ENCODE results near the gene ACSL3. TPM values are rescaled to one million over a fixed set of nuclear protein-coding genes. Genes with fewer than 3 reads are reported as not detected.

The ACSL3 gene
- total RNA-seq: 10 to 100 TPM; 48.5 to 52.8 TPM

- peak within 1 kb of the TSS; percentile 71 for H3K4me3 Mint-ChIP-seq
- H3K4me1 Mint-ChIP-seq (ENCODE audit: low read depth in 2 of 2): peaks cover 3 to 9% of the 10 kb centered on the region in 2 donors
- peak within 1 kb of the TSS; percentile 29 to 67 for H3K27ac Mint-ChIP-seq
- peak; percentile 96 for DNase-seq (ENCODE audit: low spot score)
- H3K9me3 Mint-ChIP-seq: no peaks in the 10 kb centered on the region
- peaks cover 5 to 9% of the 10 kb centered on the region in 2 donors for H3K27me3 Mint-ChIP-seq
- peak; percentile 99 for ATAC-seq
- H3K36me3 Mint-ChIP-seq: no peaks in the 10 kb centered on the region
Observed at GRCh38 chr2:222860740-222861410, at the start of gene ACSL3. Gene ACSL3 (plus strand): TSS chr2:222861036. CDS start chr2:222908773, 47,737 bp downstream.

GRCh38 chr2:222811828-222812227 is 49.0 kb upstream of the ACSL3 start:
- DNase-seq (ENCODE audit: low spot score) (no peak), ATAC-seq (no peak)
- Mint-ChIP-seq H3K9me3 (no peaks in the 10 kb centered on the region), H3K4me3 (no peak overlapping the region), H3K27me3 (peaks cover 0 to 2% of the 10 kb centered on the region in 2 donors), H3K36me3 (no peaks in the 10 kb centered on the region), H3K4me1 (ENCODE audit: low read depth in 2 of 2) (no peaks in the 10 kb centered on the region), H3K27ac (no peak overlapping the region)

- H3K4me3 Mint-ChIP-seq: no peak overlapping the region
- no peaks in the 10 kb centered on the region for H3K9me3 Mint-ChIP-seq
- H3K36me3 Mint-ChIP-seq: no peaks in the 10 kb centered on the region
- no peaks in the 10 kb centered on the region for H3K27me3 Mint-ChIP-seq
- H3K4me1 Mint-ChIP-seq (ENCODE audit: low read depth in 2 of 2): no peaks in the 10 kb centered on the region
- ATAC-seq: peak; percentile 67 to 88
- no peak for DNase-seq (ENCODE audit: low spot score)
- H3K27ac Mint-ChIP-seq: no peak overlapping the region
Observed at GRCh38 chr2:222813177-222813843, 47.5 kb upstream of the ACSL3 start.

- ATAC-seq (no peak), DNase-seq (ENCODE audit: low spot score) (no peak)
- Mint-ChIP-seq H3K4me3 (no peak overlapping the region), H3K9me3 (no peaks in the 10 kb centered on the region), H3K36me3 (no peaks in the 10 kb centered on the region), H3K27me3 (peaks cover 16 to 21% of the 10 kb centered on the region in 2 donors), H3K27ac (no peak overlapping the region), H3K4me1 (ENCODE audit: low read depth in 2 of 2) (no peaks in the 10 kb centered on the region)
Observed at GRCh38 chr2:222819722-222820333, 41.0 kb upstream of the ACSL3 start.

- ATAC-seq: no peak
- Mint-ChIP-seq H3K9me3 (no peaks in the 10 kb centered on the region), H3K4me1 (ENCODE audit: low read depth in 2 of 2) (no peaks in the 10 kb centered on the region), H3K27me3 (peaks cover 16 to 28% of the 10 kb centered on the region in 2 donors), H3K36me3 (no peaks in the 10 kb centered on the region), H3K4me3 (no peak overlapping the region), H3K27ac (no peak overlapping the region)
- no peak for DNase-seq (ENCODE audit: low spot score)
Observed at GRCh38 chr2:222823183-222823930, 37.5 kb upstream of the ACSL3 start.

- Mint-ChIP-seq H3K27me3 (peaks cover 10 to 24% of the 10 kb centered on the region in 2 donors), H3K4me3 (no peak overlapping the region), H3K4me1 (ENCODE audit: low read depth in 2 of 2) (no peaks in the 10 kb centered on the region), H3K9me3 (no peaks in the 10 kb centered on the region), H3K36me3 (no peaks in the 10 kb centered on the region), H3K27ac (no peak overlapping the region)
- no peak for ATAC-seq
- no peak for DNase-seq (ENCODE audit: low spot score)
Observed at GRCh38 chr2:222825031-222825430, 35.8 kb upstream of the ACSL3 start.

- no peak for ATAC-seq
- Mint-ChIP-seq H3K4me3 (no peak overlapping the region), H3K36me3 (no peaks in the 10 kb centered on the region), H3K27me3 (peaks cover 10 to 26% of the 10 kb centered on the region in 2 donors), H3K27ac (no peak overlapping the region), H3K9me3 (no peaks in the 10 kb centered on the region), H3K4me1 (ENCODE audit: low read depth in 2 of 2) (no peaks in the 10 kb centered on the region)
- DNase-seq (ENCODE audit: low spot score): no peak
Observed at GRCh38 chr2:222827417-222827816, 33.4 kb upstream of the ACSL3 start.

- no peak overlapping the region for H3K4me3 Mint-ChIP-seq
- DNase-seq (ENCODE audit: low spot score) (no peak), ATAC-seq (no peak)
- H3K27ac Mint-ChIP-seq: no peak overlapping the region
- H3K36me3 Mint-ChIP-seq: no peaks in the 10 kb centered on the region
- no peaks in the 10 kb centered on the region for H3K4me1 Mint-ChIP-seq (ENCODE audit: low read depth in 2 of 2)
- no peaks in the 10 kb centered on the region for H3K9me3 Mint-ChIP-seq
- peaks cover 5 to 26% of the 10 kb centered on the region in 2 donors for H3K27me3 Mint-ChIP-seq
Observed at GRCh38 chr2:222828572-222828971, 32.3 kb upstream of the ACSL3 start.

- Mint-ChIP-seq H3K36me3 (no peaks in the 10 kb centered on the region), H3K27me3 (peaks cover 10 to 15% of the 10 kb centered on the region in 2 donors), H3K9me3 (no peaks in the 10 kb centered on the region), H3K4me1 (ENCODE audit: low read depth in 2 of 2) (no peaks in the 10 kb centered on the region), H3K27ac (no peak overlapping the region), H3K4me3 (no peak overlapping the region)
- ATAC-seq (no peak), DNase-seq (ENCODE audit: low spot score) (no peak)
Observed at GRCh38 chr2:222830164-222830563, 30.7 kb upstream of the ACSL3 start.

- Mint-ChIP-seq H3K36me3 (no peaks in the 10 kb centered on the region), H3K27ac (no peak overlapping the region), H3K4me1 (ENCODE audit: low read depth in 2 of 2) (no peaks in the 10 kb centered on the region), H3K27me3 (peaks cover 23 to 25% of the 10 kb centered on the region in 2 donors), H3K4me3 (no peak overlapping the region), H3K9me3 (no peaks in the 10 kb centered on the region)
- no peak for ATAC-seq
- DNase-seq (ENCODE audit: low spot score): no peak
Observed at GRCh38 chr2:222833410-222833809, 27.4 kb upstream of the ACSL3 start.

- Mint-ChIP-seq H3K4me1 (ENCODE audit: low read depth in 2 of 2) (no peaks in the 10 kb centered on the region), H3K4me3 (no peak overlapping the region), H3K27ac (no peak overlapping the region), H3K9me3 (no peaks in the 10 kb centered on the region), H3K27me3 (peaks cover 24 to 25% of the 10 kb centered on the region in 2 donors), H3K36me3 (no peaks in the 10 kb centered on the region)
- no peak for ATAC-seq
- DNase-seq (ENCODE audit: low spot score): no peak
Observed at GRCh38 chr2:222835143-222835822, 25.6 kb upstream of the ACSL3 start.

GRCh38 chr2:222835823-222836151 is 25.0 kb upstream of the ACSL3 start:
- H3K4me1 Mint-ChIP-seq (ENCODE audit: low read depth in 2 of 2): no peaks in the 10 kb centered on the region
- H3K27me3 Mint-ChIP-seq: peaks cover 23 to 27% of the 10 kb centered on the region in 2 donors
- H3K4me3 Mint-ChIP-seq: no peak overlapping the region
- no peak overlapping the region for H3K27ac Mint-ChIP-seq
- no peak for DNase-seq (ENCODE audit: low spot score)
- no peaks in the 10 kb centered on the region for H3K36me3 Mint-ChIP-seq
- H3K9me3 Mint-ChIP-seq: no peaks in the 10 kb centered on the region
- ATAC-seq: no peak

- ATAC-seq (no peak), DNase-seq (ENCODE audit: low spot score) (no peak)
- peaks cover 0 to 6% of the 10 kb centered on the region in 2 donors for H3K4me1 Mint-ChIP-seq (ENCODE audit: low read depth in 2 of 2)
- peaks cover 20 to 29% of the 10 kb centered on the region in 2 donors for H3K27me3 Mint-ChIP-seq
- no peaks in the 10 kb centered on the region for H3K9me3 Mint-ChIP-seq
- no peak overlapping the region for H3K4me3 Mint-ChIP-seq
- no peak overlapping the region for H3K27ac Mint-ChIP-seq
- H3K36me3 Mint-ChIP-seq: no peaks in the 10 kb centered on the region
Observed at GRCh38 chr2:222837643-222838056, 23.2 kb upstream of the ACSL3 start.
